ENCODE data around the gene RGPD3. TPM values are rescaled to one million over a fixed set of nuclear protein-coding genes. Genes with fewer than 3 reads are reported as not detected.
A peak's percentile ranks its signal among the peaks of the same experiment; 100 is the strongest.
"Not testable (repeated sequence)": the region's sequence is repeated elsewhere in the genome, so short reads cannot be mapped to it uniquely, and the experiment has no call there.

The RGPD3 gene
- total RNA-seq, 2 experiments from 2014 or later: 0.14 TPM; not detected in 1

- H3K4me3 Mint-ChIP-seq; H3K36me3 Mint-ChIP-seq; H3K4me1 Mint-ChIP-seq; H3K9me3 Mint-ChIP-seq; POLR2A ChIA-PET; H3K27me3 Mint-ChIP-seq; H3K27ac Mint-ChIP-seq; DNase-seq; ATAC-seq (ENCODE audit: low read depth): not testable (repeated sequence)
Observed at GRCh38 chr2:106502351-106502750, 34.1 kb upstream of the RGPD3 start.

GRCh38 chr2:106500350-106500749 is 32.1 kb upstream of the RGPD3 start:
- DNase-seq; H3K27ac Mint-ChIP-seq; H3K36me3 Mint-ChIP-seq; H3K4me3 Mint-ChIP-seq; H3K4me1 Mint-ChIP-seq; ATAC-seq (ENCODE audit: low read depth); H3K27me3 Mint-ChIP-seq; H3K9me3 Mint-ChIP-seq; POLR2A ChIA-PET: not testable (repeated sequence)

DNA sequence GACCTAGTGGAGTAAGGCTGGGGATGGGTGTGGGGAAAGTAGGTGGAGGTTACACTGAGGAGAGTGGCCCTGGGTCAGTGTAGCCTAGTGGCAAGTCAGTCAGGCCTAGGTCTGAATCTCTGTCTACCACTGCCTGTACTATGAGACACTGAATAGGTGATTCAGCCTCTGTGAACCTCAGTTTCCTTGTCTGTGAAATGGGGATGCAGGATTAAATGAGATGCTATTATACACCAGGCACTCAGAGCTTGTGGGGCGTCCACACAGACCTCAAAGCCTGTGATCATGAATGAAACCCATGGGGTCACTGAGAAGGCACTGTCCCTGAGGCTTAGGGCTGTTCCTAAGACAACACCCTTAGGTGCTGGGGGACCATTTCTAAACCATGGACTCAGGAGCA is 30.3 kb upstream of the RGPD3 start:
- DNase-seq; H3K36me3 Mint-ChIP-seq; H3K27ac Mint-ChIP-seq; H3K9me3 Mint-ChIP-seq; ATAC-seq (ENCODE audit: low read depth); POLR2A ChIA-PET; H3K4me3 Mint-ChIP-seq; H3K4me1 Mint-ChIP-seq; H3K27me3 Mint-ChIP-seq: not testable (repeated sequence)

DNA sequence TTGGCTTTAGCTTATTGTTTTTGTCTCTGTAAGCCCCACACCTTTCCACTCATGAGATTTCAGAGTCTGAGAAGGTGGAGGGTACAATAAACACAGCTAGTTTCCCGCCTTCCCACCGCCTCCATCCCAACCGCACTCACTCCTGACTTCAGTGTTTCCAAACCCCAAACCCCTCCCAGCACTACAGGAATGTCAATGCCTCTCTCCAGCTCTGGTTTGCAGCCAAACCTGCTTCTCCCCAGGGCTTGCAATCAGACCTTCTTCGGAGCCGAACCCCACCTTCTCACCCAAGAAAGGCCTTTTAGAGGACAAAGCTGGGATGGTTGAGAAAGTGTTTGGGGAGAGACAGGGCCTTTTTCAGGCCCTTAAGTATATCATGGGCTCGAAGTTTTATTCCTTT is 24.7 kb upstream of the RGPD3 start:
- ATAC-seq (ENCODE audit: low read depth); H3K4me1 Mint-ChIP-seq; H3K9me3 Mint-ChIP-seq; DNase-seq; POLR2A ChIA-PET; H3K27me3 Mint-ChIP-seq; H3K36me3 Mint-ChIP-seq; H3K4me3 Mint-ChIP-seq; H3K27ac Mint-ChIP-seq: not testable (repeated sequence)

DNA sequence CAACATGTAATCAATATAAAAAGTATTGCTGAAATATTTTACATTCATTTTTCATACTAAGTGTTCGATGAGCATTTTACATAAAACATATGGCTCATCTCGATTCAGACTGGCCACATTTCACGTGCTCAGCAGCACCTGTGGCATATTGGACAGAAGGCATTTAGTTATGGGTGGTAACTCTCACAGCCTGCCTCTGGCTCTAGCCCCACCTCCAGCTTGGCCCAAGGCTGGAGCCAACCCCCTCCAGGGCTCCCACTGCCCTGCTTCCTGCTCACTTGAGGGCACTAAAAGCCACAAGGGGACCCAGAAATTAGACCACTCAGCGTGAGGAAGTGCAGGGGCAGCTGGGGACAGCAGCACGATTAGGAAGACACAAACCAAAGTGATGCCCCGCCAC is 24.2 kb upstream of the RGPD3 start:
- ATAC-seq (ENCODE audit: low read depth); H3K27me3 Mint-ChIP-seq; POLR2A ChIA-PET; H3K27ac Mint-ChIP-seq; H3K4me1 Mint-ChIP-seq; H3K9me3 Mint-ChIP-seq; H3K4me3 Mint-ChIP-seq; H3K36me3 Mint-ChIP-seq; DNase-seq: not testable (repeated sequence)

- ATAC-seq (ENCODE audit: low read depth); H3K9me3 Mint-ChIP-seq; POLR2A ChIA-PET; H3K4me1 Mint-ChIP-seq; H3K27ac Mint-ChIP-seq; H3K4me3 Mint-ChIP-seq; H3K36me3 Mint-ChIP-seq; DNase-seq: not testable (repeated sequence)
- H3K27me3 Mint-ChIP-seq: peaks cover 16% of the 10 kb centered on the region
Observed at GRCh38 chr2:106489701-106490100, 21.5 kb upstream of the RGPD3 start.

DNA sequence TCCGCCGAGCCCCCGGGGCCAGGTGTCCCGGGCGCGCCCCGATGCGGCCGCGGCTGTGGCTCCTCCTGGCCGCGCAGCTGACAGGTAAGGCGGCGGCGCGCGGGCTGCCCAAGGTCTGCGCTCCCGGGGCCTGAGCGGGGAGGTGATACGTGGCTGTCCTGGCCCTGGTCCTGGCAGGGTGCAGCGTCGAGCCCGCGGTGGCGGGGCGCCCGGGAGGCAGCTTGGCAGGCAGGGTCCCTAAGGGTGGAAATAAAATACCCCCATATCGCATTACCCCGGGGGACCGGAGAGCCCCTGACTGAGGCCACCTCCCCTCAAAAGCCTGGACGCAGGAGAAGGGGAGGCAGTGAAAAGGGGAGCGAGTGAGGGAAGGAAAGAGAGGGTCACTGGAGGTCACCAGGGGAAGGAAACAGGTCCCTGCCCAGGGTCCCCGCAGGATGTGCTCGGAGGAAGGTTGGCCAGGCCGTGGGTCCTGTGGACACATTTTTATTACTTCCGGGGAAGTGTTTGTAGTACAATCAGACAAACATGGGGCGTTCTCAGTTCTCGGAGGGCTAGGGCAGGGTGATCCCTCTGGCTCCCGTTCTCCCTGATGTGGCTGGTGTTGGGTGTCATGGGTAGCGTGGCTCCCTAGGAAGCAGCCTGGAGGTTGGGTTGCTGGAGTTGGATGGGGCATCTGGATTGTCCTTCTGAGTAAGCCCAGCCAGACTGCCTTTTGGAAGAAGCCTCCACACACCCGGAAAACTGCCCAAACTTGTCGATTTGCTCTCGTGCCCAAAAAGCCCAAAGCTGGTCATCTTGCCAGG is 19.4 kb upstream of the RGPD3 start:
- H3K4me1 Mint-ChIP-seq, H3K27ac Mint-ChIP-seq, POLR2A ChIA-PET, H3K36me3 Mint-ChIP-seq, DNase-seq, H3K4me3 Mint-ChIP-seq, H3K9me3 Mint-ChIP-seq: not testable (repeated sequence)
- peak; percentile 15 for ATAC-seq (ENCODE audit: low read depth)
- peaks cover 16% of the 10 kb centered on the region for H3K27me3 Mint-ChIP-seq

DNA sequence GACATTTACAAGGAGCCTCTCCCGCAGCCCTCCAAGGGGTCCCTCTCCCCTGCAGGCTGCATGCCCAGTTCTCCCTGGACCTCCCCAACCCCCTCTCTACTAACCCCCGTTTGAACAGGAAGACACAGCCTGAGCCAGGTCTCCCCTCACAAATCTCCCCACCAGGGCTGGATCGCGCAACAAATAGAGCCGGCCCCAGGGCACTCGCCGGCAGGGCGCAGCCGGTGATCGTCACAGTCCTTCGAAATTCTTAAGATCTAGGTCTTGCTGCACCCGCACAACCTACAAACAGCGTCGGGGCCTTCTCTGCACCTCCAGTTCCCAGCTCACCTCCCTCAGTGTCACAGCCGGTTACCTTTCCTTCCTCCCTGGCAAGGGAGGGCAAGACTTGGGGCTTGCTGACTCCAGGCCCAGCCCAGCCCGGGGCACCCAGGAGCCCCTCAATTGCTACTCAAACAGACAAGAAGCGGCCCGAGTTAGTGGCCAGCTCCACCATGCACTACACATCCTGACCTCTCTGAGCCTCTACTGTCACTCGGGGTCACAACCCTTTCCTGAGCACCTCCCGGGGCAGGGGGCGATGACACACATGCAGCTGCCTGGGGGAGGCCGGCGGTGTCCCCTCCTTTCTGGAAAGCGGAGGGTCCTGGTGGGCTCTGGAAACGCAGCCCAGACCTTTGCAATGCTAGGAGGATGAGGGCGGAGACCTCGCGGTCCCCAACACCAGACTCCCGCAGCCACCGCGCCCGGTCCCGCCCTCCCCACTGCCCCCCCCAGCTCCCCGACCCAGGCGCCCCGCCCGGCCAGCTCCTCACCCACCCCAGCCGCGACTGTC is 18.6 kb upstream of the RGPD3 start, which contains the start of gene CD8B2:
CD8B2 (plus strand) TSS at position 814 of the 835 bp plus-strand sequence. CDS start 63 bp downstream, outside the sequence.
- H3K4me1 Mint-ChIP-seq, POLR2A ChIA-PET, H3K27ac Mint-ChIP-seq, H3K9me3 Mint-ChIP-seq, H3K4me3 Mint-ChIP-seq, H3K36me3 Mint-ChIP-seq: not testable (repeated sequence)
- peak; percentile 42 for DNase-seq
- H3K27me3 Mint-ChIP-seq: peaks cover 16% of the 10 kb centered on the region
- ATAC-seq (ENCODE audit: low read depth): peak; percentile 52

DNA sequence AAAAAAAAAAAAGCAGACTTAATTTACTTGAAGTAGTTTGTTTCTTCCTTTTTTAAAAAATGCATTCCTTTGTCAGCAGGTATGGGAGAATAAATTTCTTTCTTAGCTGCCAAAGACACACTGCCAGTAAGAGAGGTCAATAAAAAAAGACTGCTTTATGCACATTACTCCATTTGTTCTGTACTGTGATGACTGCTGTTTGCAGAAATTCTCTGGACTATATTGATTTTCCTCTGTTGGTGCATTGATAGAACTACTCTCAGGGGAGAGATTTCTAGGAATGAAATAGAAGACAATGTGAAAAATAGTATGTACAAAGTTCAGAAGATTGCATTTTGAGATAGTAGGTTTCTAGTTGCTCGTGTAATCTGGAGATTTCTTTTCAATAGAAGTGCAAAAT is 11.3 kb upstream of the RGPD3 start:
- DNase-seq; H3K36me3 Mint-ChIP-seq; H3K27me3 Mint-ChIP-seq; POLR2A ChIA-PET; H3K4me1 Mint-ChIP-seq; H3K9me3 Mint-ChIP-seq; H3K27ac Mint-ChIP-seq; H3K4me3 Mint-ChIP-seq; ATAC-seq (ENCODE audit: low read depth): not testable (repeated sequence)

GRCh38 chr2:106477647-106478046 is 9.4 kb upstream of the RGPD3 start:
- H3K27ac Mint-ChIP-seq; ATAC-seq (ENCODE audit: low read depth); H3K4me1 Mint-ChIP-seq; H3K9me3 Mint-ChIP-seq; POLR2A ChIA-PET; H3K36me3 Mint-ChIP-seq; DNase-seq; H3K4me3 Mint-ChIP-seq; H3K27me3 Mint-ChIP-seq: not testable (repeated sequence)

DNA sequence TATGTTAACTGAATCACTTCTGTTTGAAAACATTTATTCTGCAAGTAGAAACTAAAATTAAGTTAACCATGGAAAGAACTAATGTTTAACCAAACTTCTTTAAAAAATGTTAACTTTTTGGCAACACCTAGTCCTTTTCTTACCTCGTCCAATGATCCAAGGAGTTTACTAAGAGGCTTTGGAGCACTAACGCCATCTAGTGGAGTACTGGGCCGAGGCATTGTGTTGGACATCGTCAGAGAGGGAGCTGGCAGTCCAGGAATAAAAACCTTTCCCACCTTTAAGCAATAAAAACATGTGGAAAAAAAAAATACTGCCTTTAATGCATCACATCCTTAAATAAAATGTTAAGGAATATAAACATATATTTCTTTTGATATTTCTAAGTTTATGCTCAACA is 2.4 kb upstream of the RGPD3 start:
- H3K36me3 Mint-ChIP-seq, H3K4me1 Mint-ChIP-seq, H3K27me3 Mint-ChIP-seq, H3K27ac Mint-ChIP-seq, POLR2A ChIA-PET, H3K4me3 Mint-ChIP-seq, H3K9me3 Mint-ChIP-seq: not testable (repeated sequence)
- peak; percentile 50 for ATAC-seq (ENCODE audit: low read depth)
- peak; percentile 39 for DNase-seq

DNA sequence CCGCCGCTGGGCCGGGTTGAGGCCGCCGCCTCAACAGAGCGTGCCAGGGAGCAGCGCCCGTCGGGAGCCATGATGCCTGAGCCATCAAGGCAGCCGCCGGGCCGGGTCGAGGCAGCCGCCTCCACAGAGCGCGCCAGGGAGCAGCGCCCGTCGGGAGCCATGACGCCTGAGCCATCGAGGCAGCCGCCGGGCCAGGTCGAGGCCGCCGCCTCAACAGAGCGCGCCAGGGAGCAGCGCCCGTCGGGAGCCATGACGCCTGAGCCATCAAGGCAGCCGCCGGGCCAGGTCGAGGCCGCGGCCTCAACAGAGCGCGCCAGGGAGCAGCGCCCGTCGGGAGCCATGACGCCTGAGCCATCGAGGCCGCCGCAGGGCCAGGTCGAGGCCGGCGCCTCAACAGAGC is 697 bp downstream of the RGPD3 start:
- POLR2A ChIA-PET, H3K27ac Mint-ChIP-seq, H3K9me3 Mint-ChIP-seq: not testable (repeated sequence)

GRCh38 chr2:106461882-106462281 is 6.3 kb downstream of the RGPD3 start:
- H3K27ac Mint-ChIP-seq; POLR2A ChIA-PET; H3K4me3 Mint-ChIP-seq; H3K4me1 Mint-ChIP-seq; H3K9me3 Mint-ChIP-seq; ATAC-seq (ENCODE audit: low read depth); DNase-seq; H3K36me3 Mint-ChIP-seq; H3K27me3 Mint-ChIP-seq: not testable (repeated sequence)

More for the DNA sequence above, 697 bp downstream of the RGPD3 start:
- H3K4me3 Mint-ChIP-seq; DNase-seq; H3K27me3 Mint-ChIP-seq; H3K36me3 Mint-ChIP-seq; H3K4me1 Mint-ChIP-seq; ATAC-seq (ENCODE audit: low read depth): not testable (repeated sequence)

DNA sequence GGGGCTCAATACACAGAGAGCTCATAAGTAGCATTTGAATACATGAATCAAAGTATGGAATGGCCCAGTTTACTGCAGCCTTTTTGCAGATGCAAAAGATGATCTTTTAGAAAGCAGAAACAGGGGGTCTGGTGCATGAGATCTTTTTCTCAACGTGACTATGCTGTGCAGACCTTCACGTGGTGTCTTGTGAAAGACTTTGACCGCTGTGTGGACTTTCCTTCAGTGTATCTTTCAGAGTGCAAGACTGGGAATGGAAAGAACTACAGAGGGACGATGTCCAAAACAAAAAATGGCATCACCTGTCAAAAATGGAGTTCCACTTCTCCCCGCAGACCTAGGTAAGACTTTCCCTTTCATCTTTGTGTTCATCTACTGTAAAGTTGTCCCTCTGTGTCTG is 77.5 kb downstream of the RGPD3 start:
- H3K36me3 Mint-ChIP-seq; H3K9me3 Mint-ChIP-seq; H3K4me3 Mint-ChIP-seq; H3K4me1 Mint-ChIP-seq; H3K27ac Mint-ChIP-seq; POLR2A ChIA-PET; DNase-seq; ATAC-seq (ENCODE audit: low read depth); H3K27me3 Mint-ChIP-seq: not testable (repeated sequence)
